Renal pelvis (tissue), 4 donors: ENCODE measurements around the gene HPN. TPM values are rescaled to one million over a fixed set of nuclear protein-coding genes. Genes with fewer than 3 reads are reported as not detected.
"Not testable (repeated sequence)": the region's sequence is repeated elsewhere in the genome, so short reads cannot be mapped to it uniquely, and the experiment has no call there.

Source experiments
- DNase-seq: peaks from one replicate; pipeline ENCODE4 v3.0.0-alpha.2; 2013
- polyA plus RNA-seq, 3 donors: library from polyadenylated mRNA; unstranded; fragments of 120-200 nt; gene quantifications; one replicate each; pipeline ENCODE4 v1.2.1, GENCODE V29; 2013; ENCODE audit not compliant: insufficient read length in 3 of 3

The HPN gene
- polyA plus RNA-seq, 3 donors, result 118 to 150 (median 128) TPM

- DNase-seq, result no peak
Observed at GRCh38 chr19:35006999-35007365, 34.5 kb upstream of the HPN start.

GRCh38 chr19:35007427-35007826 is 34.1 kb upstream of the HPN start:
- not testable (repeated sequence) for DNase-seq

- no peak for DNase-seq
Observed at GRCh38 chr19:35008891-35009341, 32.6 kb upstream of the HPN start.

- DNase-seq, result no peak
Observed at GRCh38 chr19:35009424-35010415, 31.8 kb upstream of the HPN start.

- DNase-seq, result no peak
Observed at GRCh38 chr19:35011091-35011689, 30.3 kb upstream of the HPN start.

- no peak for DNase-seq
Observed at GRCh38 chr19:35011737-35012682, 29.5 kb upstream of the HPN start.

GRCh38 chr19:35013041-35013819 is 28.3 kb upstream of the HPN start:
- DNase-seq, result peak; percentile 52

- no peak for DNase-seq
Observed at GRCh38 chr19:35013820-35014754, 27.4 kb upstream of the HPN start.

- not testable (repeated sequence) for DNase-seq
Observed at GRCh38 chr19:35014774-35015173, 26.7 kb upstream of the HPN start.

GRCh38 chr19:35015270-35015953 is 26.1 kb upstream of the HPN start:
- no peak for DNase-seq

GRCh38 chr19:35015954-35016351 is 25.6 kb upstream of the HPN start:
- DNase-seq, result no peak

GRCh38 chr19:35017507-35017906 is 24.0 kb upstream of the HPN start:
- DNase-seq, result no peak

- DNase-seq, result no peak
Observed at GRCh38 chr19:35018379-35018778, 23.1 kb upstream of the HPN start.

- no peak for DNase-seq
Observed at GRCh38 chr19:35019144-35019543, 22.4 kb upstream of the HPN start.

GRCh38 chr19:35021016-35021415 is 20.5 kb upstream of the HPN start:
- DNase-seq, result no peak

- no peak for DNase-seq
Observed at GRCh38 chr19:35021596-35021995, 19.9 kb upstream of the HPN start.

- no peak for DNase-seq
Observed at GRCh38 chr19:35022460-35022859, 19.1 kb upstream of the HPN start.

- no peak for DNase-seq
Observed at GRCh38 chr19:35023428-35023827, 18.1 kb upstream of the HPN start.

- DNase-seq, result no peak
Observed at GRCh38 chr19:35024095-35024494, 17.4 kb upstream of the HPN start.
